Activated naive CD8-positive, alpha-beta T cell treated with anti-CD3 and anti-CD28 coated beads, Interleukin-2, amount 10 ng/mL, durations not matched to agents 7 days and 5 days (primary cell): ENCODE results near the gene B4GALT6. TPM values are rescaled to one million over a fixed set of nuclear protein-coding genes. Genes with fewer than 3 reads are reported as not detected.

ENCODE experiments used
- ATAC-seq: fragments of 150-1000 bp; cut with Tn5 transposase; one replicate; pipeline ENCODE4 v1.10.0; 2021; ENCODE audit warnings: low read depth, moderate library complexity
- POLR2A ChIA-PET: fragments of 350-600 bp; sonication (Branson Sonifier 250); formaldehyde crosslinking; loops from one replicate; lab custom pipeline; 2021; ENCODE audit warnings: antibody characterized with exemption; lab: Charles Lee
- DNase-seq: peaks from one replicate; pipeline ENCODE4 v3.0.0; 2021
- H3K27ac Mint-ChIP-seq: one replicate; pipeline ENCODE4 v1.8.0; 2022; ENCODE audit warnings: mild to moderate bottlenecking, mixed read lengths
- H3K27me3 Mint-ChIP-seq: one replicate; pipeline ENCODE4 v1.8.0; 2022; ENCODE audit warnings: mild to moderate bottlenecking, moderate library complexity, mixed read lengths
- H3K36me3 Mint-ChIP-seq: one replicate; pipeline ENCODE4 v1.8.0; 2021; ENCODE audit warnings: mild to moderate bottlenecking, mixed read lengths
- H3K4me1 Mint-ChIP-seq: one replicate; pipeline ENCODE4 v1.8.0; 2021; ENCODE audit warnings: mixed read lengths
- H3K4me3 Mint-ChIP-seq: one replicate; pipeline ENCODE4 v1.8.0; 2022; ENCODE audit warnings: mild to moderate bottlenecking, moderate library complexity, mixed read lengths
- H3K9me3 Mint-ChIP-seq: one replicate; pipeline ENCODE4 v1.8.0; 2021; ENCODE audit warnings: mixed read lengths
- total RNA-seq, 2 experiments: library from RNA; stranded (reverse); gene quantifications; one replicate each; pipeline ENCODE4 v1.2.3, GENCODE V29; 2021

B4GALT6 gene
- total RNA-seq, 2 experiments from 2014 or later, result 0.48 to 0.58 TPM

DNA sequence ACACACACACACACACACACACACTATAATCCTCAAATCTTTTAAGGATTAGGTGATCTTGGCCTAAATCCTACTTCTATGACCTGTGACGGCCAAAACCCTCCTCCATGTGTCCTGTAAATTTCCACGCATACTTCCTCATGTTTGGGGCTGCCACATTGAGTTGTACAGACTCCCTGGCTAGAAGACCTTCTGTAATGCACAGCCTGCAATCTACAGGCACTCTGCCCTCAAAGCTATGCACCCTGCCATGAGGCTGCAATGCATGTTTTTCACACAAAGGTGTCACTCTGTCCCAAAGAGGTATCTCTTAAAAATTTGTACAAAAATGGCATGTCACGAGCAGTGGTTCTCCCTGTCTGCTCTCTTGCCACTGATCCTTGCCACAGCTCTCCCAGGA lies 26.4 kb upstream of the B4GALT6 start:
- Mint-ChIP-seq H3K27me3 (no peaks in the 10 kb centered on the region), H3K9me3 (no peaks in the 10 kb centered on the region), H3K27ac (no peak overlapping the region), H3K4me3 (no peak overlapping the region), H3K4me1 (no peaks in the 10 kb centered on the region), H3K36me3 (no peaks in the 10 kb centered on the region)
- ATAC-seq, result no peak
- DNase-seq, result no peak
- POLR2A ChIA-PET, result no interaction called here

DNA sequence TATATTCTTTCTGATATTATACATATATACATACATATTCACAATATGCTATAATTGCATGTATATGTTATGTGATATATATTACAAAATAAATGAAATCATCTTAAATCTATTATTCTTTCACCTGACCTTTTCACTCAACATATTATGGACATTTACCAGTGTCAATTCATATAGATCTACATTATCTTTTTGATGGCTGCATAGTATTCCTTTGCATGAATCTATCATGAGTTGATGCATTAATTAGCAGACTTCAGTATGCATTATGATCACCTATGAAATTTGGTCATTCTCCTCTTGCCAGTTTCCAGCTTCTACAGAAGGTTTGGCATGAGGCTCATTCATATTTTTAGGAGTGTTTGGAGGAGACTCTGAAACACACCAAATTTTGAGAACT lies 23.4 kb upstream of the B4GALT6 start:
- no peaks in the 10 kb centered on the region for H3K9me3 Mint-ChIP-seq
- no peak overlapping the region for H3K27ac Mint-ChIP-seq
- no peak for DNase-seq
- H3K27me3 Mint-ChIP-seq, result peaks cover 6% of the 10 kb centered on the region
- POLR2A ChIA-PET, result no interaction called here
- ATAC-seq, result no peak
- H3K4me3 Mint-ChIP-seq, result no peak overlapping the region
- H3K4me1 Mint-ChIP-seq, result peaks cover 1% of the 10 kb centered on the region
- H3K36me3 Mint-ChIP-seq, result no peaks in the 10 kb centered on the region

- no peak overlapping the region for H3K27ac Mint-ChIP-seq
- no peaks in the 10 kb centered on the region for H3K36me3 Mint-ChIP-seq
- no peak for ATAC-seq
- peaks cover 7% of the 10 kb centered on the region for H3K4me1 Mint-ChIP-seq
- H3K27me3 Mint-ChIP-seq, result peaks cover 9% of the 10 kb centered on the region
- DNase-seq, result no peak
- POLR2A ChIA-PET, result no interaction called here
- H3K9me3 Mint-ChIP-seq, result no peaks in the 10 kb centered on the region
- no peak overlapping the region for H3K4me3 Mint-ChIP-seq
Measured at GRCh38 chr18:31702449-31702848, 18.1 kb upstream of the B4GALT6 start.

DNA sequence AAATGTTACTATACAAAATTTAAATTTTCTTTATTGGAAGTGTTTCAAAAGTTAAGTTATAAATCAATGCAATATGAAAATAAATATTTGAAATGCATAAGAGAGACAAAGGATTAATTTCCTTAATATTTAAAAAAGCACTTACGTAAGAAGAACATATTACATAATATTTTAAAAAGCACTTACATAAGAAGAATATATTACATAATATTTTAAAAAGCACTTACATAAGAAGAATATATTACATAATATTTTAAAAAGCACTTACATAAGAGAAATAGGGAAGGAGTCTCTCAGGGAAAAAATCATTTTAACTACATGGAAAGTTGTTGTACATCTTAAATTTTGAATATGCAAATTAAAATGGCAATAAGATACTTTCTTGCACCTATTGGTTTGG lies 17.4 kb upstream of the B4GALT6 start:
- H3K36me3 Mint-ChIP-seq, result no peaks in the 10 kb centered on the region
- no peak overlapping the region for H3K4me3 Mint-ChIP-seq
- no peaks in the 10 kb centered on the region for H3K9me3 Mint-ChIP-seq
- POLR2A ChIA-PET, result no interaction called here
- no peak for DNase-seq
- peaks cover 7% of the 10 kb centered on the region for H3K4me1 Mint-ChIP-seq
- peaks cover 9% of the 10 kb centered on the region for H3K27me3 Mint-ChIP-seq
- no peak overlapping the region for H3K27ac Mint-ChIP-seq
- ATAC-seq, result no peak

DNA sequence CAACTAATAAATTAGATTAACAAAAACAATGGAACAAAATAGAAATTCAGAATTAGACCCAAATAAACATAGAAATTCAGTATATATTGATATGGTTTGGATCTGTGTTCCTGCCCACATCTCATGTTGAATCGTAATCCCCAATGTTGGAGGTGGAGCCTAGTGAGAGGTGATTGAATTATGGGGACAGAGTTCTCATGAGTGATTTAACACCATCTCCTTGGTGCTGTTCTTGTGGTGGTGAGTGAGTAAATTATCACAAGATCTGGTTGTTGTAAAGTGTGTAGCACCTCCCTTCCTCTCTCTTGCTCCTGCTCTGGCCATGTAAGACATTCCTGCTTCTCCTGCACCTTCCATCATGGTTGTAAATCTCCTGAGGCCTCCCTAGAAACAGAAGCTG lies 16.6 kb upstream of the B4GALT6 start:
- Mint-ChIP-seq H3K27me3 (peaks cover 9% of the 10 kb centered on the region), H3K4me3 (no peak overlapping the region), H3K4me1 (peaks cover 7% of the 10 kb centered on the region), H3K36me3 (no peaks in the 10 kb centered on the region), H3K9me3 (no peaks in the 10 kb centered on the region), H3K27ac (no peak overlapping the region)
- no peak for ATAC-seq
- POLR2A ChIA-PET, result no interaction called here
- no peak for DNase-seq

DNA sequence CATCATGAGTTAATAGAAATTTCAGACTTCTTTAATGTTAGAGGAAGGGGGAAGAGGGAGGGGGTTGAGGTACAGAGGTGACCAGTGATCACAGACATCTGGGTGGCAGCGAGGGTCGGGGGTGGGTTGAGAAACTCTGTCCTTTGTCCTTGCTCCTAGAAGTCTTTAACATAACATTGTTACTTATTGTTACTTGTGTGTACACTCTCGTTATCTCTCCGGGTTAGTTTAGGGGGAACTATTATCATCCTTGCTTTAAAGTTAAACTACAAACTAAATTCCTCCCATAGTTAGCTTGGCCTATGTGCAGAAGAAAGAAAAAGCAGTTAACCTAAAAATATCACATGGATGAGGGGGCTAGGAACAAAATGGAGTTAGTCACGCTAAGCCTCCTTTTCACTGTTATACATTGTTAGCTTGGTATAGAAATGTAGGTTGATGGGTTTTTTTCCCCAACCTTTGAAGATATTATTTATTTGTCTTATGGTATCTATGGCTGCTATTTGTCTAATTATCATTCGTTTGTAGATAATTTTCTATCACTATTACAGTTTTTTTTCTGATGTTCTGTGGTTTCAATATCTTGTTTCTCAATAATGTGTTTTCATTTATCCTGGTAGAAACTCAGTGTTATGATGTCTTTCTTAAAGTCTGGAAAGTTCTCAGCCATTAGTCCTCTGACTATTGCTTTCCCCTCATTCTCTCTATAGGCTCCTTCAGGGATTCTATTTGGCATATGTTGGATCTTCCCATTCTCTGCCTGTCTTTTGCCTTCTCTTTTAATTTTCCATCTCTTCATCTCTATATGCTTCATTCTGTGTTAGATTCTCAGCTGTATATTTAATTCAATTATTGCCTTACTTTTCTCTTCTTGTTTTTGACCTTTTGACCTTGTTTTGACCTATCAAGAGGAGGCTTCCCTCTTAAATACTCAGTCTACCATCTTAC lies 13.2 kb upstream of the B4GALT6 start:
- DNase-seq, result no peak
- no peak for ATAC-seq
- H3K27me3 Mint-ChIP-seq, result peaks cover 21% of the 10 kb centered on the region
- H3K36me3 Mint-ChIP-seq, result no peaks in the 10 kb centered on the region
- H3K9me3 Mint-ChIP-seq, result no peaks in the 10 kb centered on the region
- POLR2A ChIA-PET, result no interaction called here
- no peak overlapping the region for H3K4me3 Mint-ChIP-seq
- peaks cover 4% of the 10 kb centered on the region for H3K4me1 Mint-ChIP-seq
- no peak overlapping the region for H3K27ac Mint-ChIP-seq

- DNase-seq (no peak), ATAC-seq (no peak)
- Mint-ChIP-seq H3K4me1 (no peaks in the 10 kb centered on the region), H3K36me3 (no peaks in the 10 kb centered on the region), H3K9me3 (no peaks in the 10 kb centered on the region), H3K27ac (no peak overlapping the region), H3K27me3 (peaks cover 27% of the 10 kb centered on the region), H3K4me3 (no peak overlapping the region)
- POLR2A ChIA-PET, result no interaction called here
Measured at GRCh38 chr18:31695989-31696388, 11.6 kb upstream of the B4GALT6 start.

DNA sequence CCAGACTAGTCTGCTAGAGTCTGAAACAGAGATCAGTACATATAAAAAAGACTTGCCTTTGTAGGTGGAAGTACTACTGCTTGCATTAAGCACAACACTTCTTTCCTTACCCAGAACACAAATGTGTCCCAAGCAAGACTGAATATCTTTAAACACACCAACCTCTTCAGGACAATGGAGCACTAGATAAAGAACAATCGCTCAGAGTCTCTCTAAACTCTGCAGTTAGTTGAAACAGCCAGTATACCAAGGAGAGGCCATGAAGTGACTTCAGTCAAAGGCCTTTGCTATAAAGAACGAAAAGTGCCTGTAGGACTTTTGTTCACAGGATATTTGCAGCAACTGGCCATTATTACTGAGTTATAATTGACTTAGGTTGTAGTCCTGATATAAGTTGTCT lies 9.9 kb upstream of the B4GALT6 start:
- H3K4me1 Mint-ChIP-seq, result no peaks in the 10 kb centered on the region
- no peak overlapping the region for H3K27ac Mint-ChIP-seq
- H3K27me3 Mint-ChIP-seq, result peaks cover 31% of the 10 kb centered on the region
- POLR2A ChIA-PET, result no interaction called here
- ATAC-seq (no peak), DNase-seq (no peak)
- no peaks in the 10 kb centered on the region for H3K9me3 Mint-ChIP-seq
- no peaks in the 10 kb centered on the region for H3K36me3 Mint-ChIP-seq
- no peak overlapping the region for H3K4me3 Mint-ChIP-seq

GRCh38 chr18:31688606-31689005 lies 4.2 kb upstream of the B4GALT6 start:
- DNase-seq, result no peak
- Mint-ChIP-seq H3K27ac (no peak overlapping the region), H3K36me3 (no peaks in the 10 kb centered on the region), H3K27me3 (peaks cover 54% of the 10 kb centered on the region), H3K4me1 (peaks cover 13% of the 10 kb centered on the region), H3K4me3 (no peak overlapping the region), H3K9me3 (no peaks in the 10 kb centered on the region)
- POLR2A ChIA-PET, result no interaction called here
- ATAC-seq, result no peak

GRCh38 chr18:31686986-31687928 lies 2.9 kb upstream of the B4GALT6 start:
- Mint-ChIP-seq H3K27ac (no peak overlapping the region), H3K4me1 (peaks cover 13% of the 10 kb centered on the region), H3K9me3 (no peaks in the 10 kb centered on the region), H3K27me3 (peaks cover 59% of the 10 kb centered on the region), H3K4me3 (no peak overlapping the region), H3K36me3 (no peaks in the 10 kb centered on the region)
- POLR2A ChIA-PET, result no interaction called here
- DNase-seq, result no peak
- no peak for ATAC-seq

DNA sequence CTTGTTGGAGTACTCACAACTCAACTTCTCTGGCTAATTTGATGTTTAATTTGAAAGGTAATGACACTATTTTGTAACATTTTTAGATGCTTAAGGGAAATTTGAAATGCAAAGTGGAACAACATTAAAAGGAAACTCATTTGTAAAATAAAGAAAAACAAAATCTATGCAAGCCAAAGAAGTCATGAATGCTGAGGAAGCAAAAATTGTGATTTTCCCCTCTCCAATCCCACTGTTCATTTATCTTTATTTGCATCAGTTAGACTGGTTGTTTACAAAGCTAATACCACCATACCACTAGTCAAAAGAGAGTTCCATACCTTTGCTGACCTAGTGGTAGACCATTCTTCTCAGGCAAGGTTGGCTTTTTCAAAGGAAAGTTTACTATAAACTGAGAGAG lies 2.2 kb upstream of the B4GALT6 start:
- DNase-seq, result no peak
- no peak overlapping the region for H3K27ac Mint-ChIP-seq
- no peaks in the 10 kb centered on the region for H3K9me3 Mint-ChIP-seq
- ATAC-seq, result no peak
- POLR2A ChIA-PET, result no interaction called here
- H3K27me3 Mint-ChIP-seq, result peaks cover 60% of the 10 kb centered on the region
- no peak overlapping the region for H3K4me3 Mint-ChIP-seq
- H3K4me1 Mint-ChIP-seq, result peaks cover 13% of the 10 kb centered on the region
- H3K36me3 Mint-ChIP-seq, result no peaks in the 10 kb centered on the region

GRCh38 chr18:31685097-31686082 lies 1.0 kb upstream of the B4GALT6 start:
- peak overlapping the region; percentile 16 for H3K27ac Mint-ChIP-seq
- no peaks in the 10 kb centered on the region for H3K36me3 Mint-ChIP-seq
- H3K4me3 Mint-ChIP-seq, result peak overlapping the region; percentile 81
- H3K9me3 Mint-ChIP-seq, result no peaks in the 10 kb centered on the region
- peaks cover 64% of the 10 kb centered on the region for H3K27me3 Mint-ChIP-seq
- DNase-seq (peak; percentile 73), ATAC-seq (peak; percentile 86)
- peaks cover 13% of the 10 kb centered on the region for H3K4me1 Mint-ChIP-seq
- POLR2A ChIA-PET, result no interaction called here

GRCh38 chr18:31683968-31684278 lies 458 bp downstream of the B4GALT6 start:
- Mint-ChIP-seq H3K9me3 (no peaks in the 10 kb centered on the region), H3K27me3 (peaks cover 61% of the 10 kb centered on the region)

More at GRCh38 chr18:31683968-31684278, 458 bp downstream of the B4GALT6 start:
- DNase-seq (no peak), ATAC-seq (no peak)
- Mint-ChIP-seq H3K4me1 (peaks cover 13% of the 10 kb centered on the region), H3K36me3 (no peaks in the 10 kb centered on the region), H3K4me3 (peak overlapping the region; percentile 80), H3K27ac (peak overlapping the region; percentile 46)
- POLR2A ChIA-PET, result no interaction called here
